NB4 (cell line): Measurements from ENCODE around the gene IMMP2L.

Experiments
- CTCF ChIP-seq: IDR thresholded peaks from one replicate; pipeline ENCODE4 v1.5.1; 2012; ENCODE audit warnings: low read depth, low read length
- MAX ChIP-seq: IDR thresholded peaks from 2 replicates; pipeline ENCODE4 v1.6.1; 2011; ENCODE audit warnings: low read depth, low read length
- MYC ChIP-seq: IDR thresholded peaks from 2 replicates; pipeline ENCODE4 v1.6.1; 2011; ENCODE audit warnings: low read depth, low read length

- TF ChIP-seq CTCF = no peak
- TF ChIP-seq MYC = no peak
- TF ChIP-seq MAX = no peak
These were observed 599.5 kb downstream of the IMMP2L start for GRCh38 chr7:110962826-110963225.
